CD4-positive, alpha-beta T cell treated with Interleukin-10 for 1 hour (primary cell): Measurements from ENCODE around the gene CUX1.
"Not testable (repeated sequence)": the region's sequence is repeated elsewhere in the genome, so short reads cannot be mapped to it uniquely, and the experiment has no call there.

ENCODE experiments used
- DNase-seq: peaks from one replicate; pipeline ENCODE4 v3.0.0-alpha.2; 2020

The CUX1 gene

DNA sequence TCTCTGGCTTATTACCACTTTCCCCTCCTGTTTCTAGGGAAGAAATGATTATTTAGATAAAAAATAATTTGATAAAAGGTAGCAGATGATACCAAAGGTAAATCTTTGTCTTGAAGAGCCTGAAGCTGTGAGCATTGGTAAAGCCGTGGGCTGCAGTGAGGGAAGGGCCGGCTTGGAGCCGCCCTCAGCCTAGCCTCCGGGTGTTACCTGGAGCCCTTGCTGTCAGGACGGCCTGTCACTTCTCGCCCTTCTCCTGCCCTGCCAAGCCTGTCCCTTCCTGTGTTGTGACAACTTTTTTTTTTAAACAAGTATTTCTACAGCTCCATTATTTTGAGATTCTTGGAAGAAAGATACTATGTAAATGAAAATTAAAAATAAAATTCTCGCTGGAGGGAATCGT, 7.0 kb downstream of the CUX1 start:
- DNase-seq: no peak

- no peak for DNase-seq
Observed at GRCh38 chr7:101826081-101826835, 8.8 kb downstream of the CUX1 start.

DNA sequence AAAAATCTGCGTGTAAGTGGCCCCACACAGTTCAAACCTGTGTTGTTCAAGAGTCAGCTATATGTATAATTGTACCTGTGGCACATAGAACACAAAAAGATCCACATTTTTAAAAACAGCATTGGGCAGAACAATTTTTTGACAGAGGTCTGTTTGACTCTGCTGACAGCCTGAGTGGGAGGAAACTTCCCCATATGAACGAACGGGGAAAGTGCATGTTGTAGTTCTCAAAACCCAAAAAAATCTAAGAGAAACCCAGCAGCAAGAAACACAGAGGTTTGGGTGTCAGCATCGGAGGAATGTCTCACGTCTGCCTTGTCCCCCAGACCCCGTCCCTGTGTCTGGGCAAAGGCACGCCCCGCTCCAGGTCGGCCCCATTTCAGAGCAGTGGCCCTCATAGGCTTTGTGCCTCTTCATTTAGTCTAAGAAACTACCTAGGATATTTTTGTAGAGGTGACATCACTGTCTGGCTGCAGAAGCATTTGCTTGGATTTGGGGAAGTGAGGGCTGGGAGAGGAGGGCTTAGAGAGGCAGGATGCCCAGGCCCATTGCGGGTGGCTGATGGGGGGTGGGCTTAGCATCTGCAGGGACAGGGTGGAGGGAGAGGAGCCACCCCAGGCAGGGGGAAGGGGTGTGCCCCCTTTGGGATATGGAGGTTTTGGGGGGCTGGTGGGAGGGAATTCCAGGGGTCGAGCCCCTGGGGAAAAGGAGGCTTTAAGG, 11.0 kb downstream of the CUX1 start:
- no peak for DNase-seq

GRCh38 chr7:101829374-101829773, 11.9 kb downstream of the CUX1 start:
- no peak for DNase-seq

GRCh38 chr7:101829821-101830220, 12.4 kb downstream of the CUX1 start:
- no peak for DNase-seq

DNA sequence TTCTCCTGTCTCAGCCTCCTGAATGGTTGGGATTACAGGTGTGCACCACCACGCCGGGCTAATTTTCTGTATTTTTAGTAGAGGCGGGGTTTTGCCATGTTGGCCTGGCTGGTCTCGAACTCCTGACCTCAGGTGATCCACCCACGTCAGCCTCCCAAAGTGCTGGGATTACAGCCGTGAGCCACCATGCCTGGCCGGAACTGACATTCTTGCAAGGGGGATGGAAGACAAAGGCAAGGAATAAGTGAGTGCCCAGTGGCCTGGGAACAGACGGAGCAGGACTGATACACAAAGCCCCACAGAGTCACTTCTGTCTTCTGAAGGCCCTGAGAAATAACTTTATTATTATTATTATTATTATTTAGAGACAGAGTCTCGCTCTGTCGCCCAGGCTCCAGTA, 14.0 kb downstream of the CUX1 start:
- not testable (repeated sequence) for DNase-seq

- no peak for DNase-seq
Observed at GRCh38 chr7:101832205-101832631, 14.8 kb downstream of the CUX1 start.

DNA sequence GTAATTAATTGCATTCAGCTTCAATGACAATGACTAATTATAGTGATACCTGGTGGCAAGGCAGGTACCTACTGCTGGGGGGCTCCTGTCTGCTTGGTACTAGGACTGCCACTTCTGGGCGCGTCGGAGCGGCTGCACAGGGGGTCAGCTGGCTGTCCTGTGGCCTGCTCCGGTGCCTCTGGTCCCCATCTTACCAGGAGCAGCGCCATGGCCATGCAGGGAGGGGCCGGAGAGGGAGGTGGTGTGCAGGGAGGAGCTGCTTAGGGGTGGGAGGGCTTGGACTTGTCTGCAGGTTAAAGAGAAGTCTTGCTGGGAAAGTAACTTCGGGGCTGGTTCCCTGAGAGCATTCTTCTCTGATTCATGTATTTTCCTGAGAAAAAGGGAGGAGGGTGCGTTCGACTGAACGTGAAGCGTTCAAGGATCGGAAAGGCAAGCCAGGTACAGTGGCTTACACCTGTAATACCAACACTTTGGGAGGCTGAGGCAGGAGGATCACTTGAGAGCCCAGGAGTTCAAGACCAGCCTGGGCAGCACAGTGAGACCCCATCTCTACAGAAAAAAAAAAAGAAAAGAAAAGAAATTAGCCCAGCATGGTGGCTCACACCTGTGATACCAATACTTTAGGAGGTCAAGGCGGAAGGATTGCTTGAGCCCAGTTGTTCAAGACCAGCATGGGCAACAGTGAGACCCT, 15.4 kb downstream of the CUX1 start:
- no peak for DNase-seq

- no peak for DNase-seq
Observed at GRCh38 chr7:101833799-101834198, 16.4 kb downstream of the CUX1 start.

DNA sequence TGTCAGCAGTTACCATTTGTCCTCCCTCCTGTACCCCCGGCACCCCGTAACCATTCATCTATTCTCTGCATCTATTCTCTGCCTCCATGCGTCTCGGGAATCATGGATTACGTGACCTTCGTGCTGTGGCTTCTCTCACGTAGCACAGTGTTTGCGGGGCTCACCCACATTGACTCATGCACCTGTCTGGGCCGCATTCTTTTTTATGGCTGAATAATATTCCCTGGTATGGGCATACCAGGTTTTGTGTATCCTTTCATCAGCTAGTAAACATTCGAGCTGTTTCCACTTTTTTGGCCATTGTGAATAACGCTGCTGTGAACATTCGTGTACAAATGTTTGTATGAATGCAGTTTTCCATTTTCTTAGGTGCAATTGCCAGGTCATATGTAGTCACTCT, 17.7 kb downstream of the CUX1 start:
- no peak for DNase-seq

- DNase-seq: not testable (repeated sequence)
Observed at GRCh38 chr7:101837433-101837832, 20.0 kb downstream of the CUX1 start.

GRCh38 chr7:101838837-101839483, 21.5 kb downstream of the CUX1 start:
- DNase-seq: no peak

GRCh38 chr7:101841328-101841727, 23.9 kb downstream of the CUX1 start:
- no peak for DNase-seq

DNA sequence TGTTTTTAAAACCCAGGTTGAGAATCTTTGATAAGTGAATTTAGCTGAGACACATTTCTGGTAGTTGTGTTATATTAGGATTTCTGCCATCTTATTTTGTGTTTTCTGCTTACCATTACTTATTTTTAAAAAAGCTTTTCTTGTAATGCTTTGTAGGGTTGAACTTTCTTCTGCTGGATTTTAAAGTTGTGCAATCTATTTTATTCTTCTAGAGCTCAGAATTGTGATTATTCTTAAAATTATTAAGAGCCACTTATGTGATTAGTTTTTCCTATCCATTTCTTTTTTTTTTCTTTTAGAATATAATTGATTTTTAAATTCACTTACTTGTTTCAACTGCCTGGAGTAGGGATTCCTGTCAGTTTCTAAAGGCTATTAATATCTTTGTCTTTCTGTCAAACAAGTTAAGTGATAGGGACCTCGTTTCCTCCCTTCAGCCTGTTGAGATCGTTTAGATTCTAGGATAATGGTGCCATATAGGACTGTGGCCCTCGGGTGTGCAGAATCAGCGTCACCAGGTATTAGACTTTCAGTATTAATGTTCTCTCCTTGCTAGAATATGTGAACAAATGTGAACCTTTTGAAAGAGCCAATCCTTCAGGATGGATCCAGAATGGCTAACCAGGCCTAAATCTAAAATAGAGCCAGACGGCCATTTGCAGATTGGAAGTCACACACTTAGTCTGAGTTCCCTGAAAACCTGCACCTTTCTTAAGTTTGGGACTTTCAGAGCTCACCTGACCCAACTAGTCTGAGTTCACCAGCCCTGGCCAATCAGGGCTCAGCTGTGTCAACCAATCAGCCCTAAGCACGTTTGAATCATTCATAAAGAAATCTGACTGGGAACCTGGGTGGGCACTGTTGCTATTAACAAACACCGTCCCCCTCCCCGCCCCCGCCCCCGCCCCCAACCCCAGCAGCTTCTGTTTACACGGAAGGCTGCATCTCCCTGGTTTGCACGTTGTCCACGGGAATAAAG, 26.2 kb downstream of the CUX1 start:
- no peak for DNase-seq

GRCh38 chr7:101845974-101846373, 28.5 kb downstream of the CUX1 start:
- DNase-seq: no peak

- no peak for DNase-seq
Observed at GRCh38 chr7:101846800-101847538, 29.5 kb downstream of the CUX1 start.

GRCh38 chr7:101848208-101848951, 31.0 kb downstream of the CUX1 start:
- no peak for DNase-seq

DNA sequence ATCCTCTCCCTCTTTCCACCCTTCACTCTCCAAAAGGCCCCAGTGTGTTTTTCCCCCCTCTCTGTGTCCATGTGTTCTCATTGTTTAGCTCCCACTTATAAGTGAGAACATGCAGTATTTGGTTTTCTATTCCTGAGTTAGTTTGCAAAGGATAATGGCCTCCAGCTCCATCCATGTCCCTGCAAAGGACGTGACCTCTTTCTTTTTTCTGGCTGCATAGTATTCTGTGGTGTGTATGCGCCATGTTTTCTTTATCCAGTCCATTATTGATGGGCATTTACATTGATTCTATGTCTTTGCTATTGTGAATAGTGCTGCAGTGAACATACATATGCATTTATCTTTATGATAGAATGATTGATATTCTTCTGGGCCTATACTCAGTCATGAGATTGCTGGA, 31.9 kb downstream of the CUX1 start:
- DNase-seq: not testable (repeated sequence)

DNA sequence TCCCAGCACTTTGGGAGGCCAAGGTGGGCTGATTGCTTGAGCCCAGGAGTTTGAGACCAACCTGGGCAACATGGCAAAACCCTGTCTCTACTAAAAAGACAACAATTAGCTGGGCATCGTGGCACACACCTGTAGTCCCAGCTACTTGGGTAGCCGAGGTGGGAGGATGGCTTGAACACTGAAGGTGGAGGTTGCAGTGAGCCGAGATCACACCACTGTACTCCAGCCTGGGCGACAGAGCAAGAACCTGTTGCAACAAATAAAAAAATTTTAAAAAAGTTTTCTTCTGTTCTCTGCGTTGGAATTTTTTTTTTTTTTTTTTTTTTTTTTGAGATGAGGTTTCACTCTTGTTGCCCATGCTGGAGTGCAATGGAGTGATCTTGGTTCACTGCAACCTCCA, 34.9 kb downstream of the CUX1 start:
- not testable (repeated sequence) for DNase-seq

DNA sequence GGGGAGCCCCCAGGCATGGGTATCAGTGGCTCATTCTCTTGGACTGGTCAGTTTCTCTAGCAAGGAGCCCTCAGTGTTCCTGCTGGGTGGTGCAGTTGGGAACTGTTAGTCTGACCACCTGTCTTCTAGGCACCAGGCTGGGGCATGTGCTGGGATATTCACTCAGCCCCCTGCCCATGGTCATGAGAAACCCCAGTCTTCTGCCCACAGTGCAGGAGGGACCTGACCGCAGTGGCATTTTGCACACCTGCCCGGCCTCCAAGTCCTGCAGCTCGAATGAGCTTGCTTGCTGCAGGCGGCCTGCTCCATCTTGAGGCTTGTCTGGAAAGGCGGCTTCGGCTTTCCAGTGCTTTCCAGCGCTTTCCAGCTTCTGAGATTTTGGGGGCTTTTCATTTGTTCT, 36.3 kb downstream of the CUX1 start:
- DNase-seq: no peak
